HepG2 (cell line): ENCODE data around the gene ERV3-1. TPM values are rescaled to one million over a fixed set of nuclear protein-coding genes. Genes with fewer than 3 reads are reported as not detected.

Experiments used
- ATAC-seq: fragments of 200-7000 bp; cut with Tn5 transposase; 3 replicates; pipeline ENCODE4 v1.9.1; 2020; ENCODE audit warnings: mild to moderate bottlenecking, moderate library complexity
- BruUV-seq: library from RNA; stranded (reverse); fragments of 400-500 nt; replicated peaks from 2 replicates; lab custom pipeline; 2021; lab: Mats Ljungman, UMichigan
- CTCF ChIA-PET: fragments of 300-600 bp; formaldehyde crosslinking; extraction: SDS; loops from one replicate; lab custom pipeline; 2021; ENCODE audit warnings: low total read pairs, inconsistent platforms, low intra/inter-chr PET ratio; lab: Yijun Ruan, JAX
- POLR2A ChIA-PET: fragments of 350-600 bp; sonication (Branson Sonifier 250); formaldehyde crosslinking; loops from one replicate; lab custom pipeline; 2020; ENCODE audit warnings: antibody characterized with exemption, inconsistent platforms; lab: Yijun Ruan, JAX
- DNase-seq: peaks from one replicate; pipeline ENCODE4 v3.0.0-alpha.2; 2015; ENCODE audit warnings: low spot score
- FAIRE-seq: peaks from 3 replicates; lab custom pipeline; 2011; peaks lifted over from hg19 to GRCh38; lab: Jason Lieb, UNC
- H2AFZ ChIP-seq: one replicate; pipeline ENCODE4 v1.6.1; 2011; ENCODE audit warnings: low read length, inconsistent platforms
- H3K27ac ChIP-seq: fragments of 300-600 bp; 3 replicates; pipeline ENCODE4 v1.8.0; 2011; ENCODE audit warnings: mixed run types, mild to moderate bottlenecking, mixed read lengths, low read length, inconsistent platforms; ENCODE audit not compliant: insufficient read depth; ENCODE audit errors: extremely low read length
- H3K27me3 ChIP-seq, 2 experiments: fragments of 200-600 bp in 1 of 2; 2 replicates in 1 of 2; 3 replicates in 1 of 2; pipeline versions ENCODE4 v1.6.0 to v1.8.0; 2011; ENCODE audit warnings: low read length in 2 of 2, mild to moderate bottlenecking in 2 of 2, moderate library complexity in 2 of 2, inconsistent platforms in 1 of 2; ENCODE audit not compliant: insufficient read depth in 2 of 2, control insufficient read depth in 1 of 2
- H3K36me3 ChIP-seq, 2 experiments: fragments of 200-600 bp in 1 of 2; replicated peaks in 1 of 2; 2 replicates in 1 of 2; 3 replicates in 1 of 2; pipeline versions ENCODE4 v1.5.1 to v1.8.0; 2011; ENCODE audit warnings: low read length in 2 of 2, inconsistent platforms in 1 of 2; ENCODE audit not compliant: insufficient read depth in 2 of 2, control insufficient read depth in 1 of 2
- H3K4me1 ChIP-seq: 2 replicates; pipeline ENCODE4 v1.5.1; 2012; ENCODE audit warnings: low read length, inconsistent platforms; ENCODE audit not compliant: insufficient read depth
- H3K4me2 ChIP-seq: 2 replicates; pipeline ENCODE4 v1.6.0; 2011; ENCODE audit warnings: low read depth, low read length, inconsistent platforms
- H3K4me3 ChIP-seq, 3 experiments: fragments of 200-600 bp in 1 of 3; sonication (generic), shearing (Covaris generic) in 1 of 3; replicated peaks in 1 of 3; 2 replicates each; pipeline ENCODE4 v1.5.1; 2011 to 2016; ENCODE audit warnings: low read length in 3 of 3, inconsistent platforms in 2 of 3, low read depth in 2 of 3, mild to moderate bottlenecking in 2 of 3, control low read depth in 1 of 3, mixed read lengths in 1 of 3; ENCODE audit not compliant: insufficient read depth in 1 of 3
- H3K79me2 ChIP-seq: one replicate; pipeline ENCODE4 v1.6.1; 2011; ENCODE audit warnings: low read length, inconsistent platforms; ENCODE audit not compliant: insufficient read depth
- H3K9ac ChIP-seq: 2 replicates; pipeline ENCODE4 v1.6.0; 2011; ENCODE audit warnings: mild to moderate bottlenecking, low read depth, low read length, inconsistent platforms; ENCODE audit not compliant: insufficient read depth
- H3K9me3 ChIP-seq: 2 replicates; pipeline ENCODE4 v1.5.1; 2012; ENCODE audit warnings: mild to moderate bottlenecking, low read length
- H4K20me1 ChIP-seq: 2 replicates; pipeline ENCODE4 v1.6.0; 2011; ENCODE audit warnings: inconsistent platforms, mild to moderate bottlenecking, low read length, moderate library complexity; ENCODE audit not compliant: insufficient read depth
- ASH2L ChIP-seq: fragments of 300-600, 200-600 bp; sonication (generic); IDR thresholded peaks from 2 replicates; pipeline ENCODE4 v1.7.0; 2017; ENCODE audit warnings: low read depth, mild to moderate bottlenecking, moderate library complexity, mixed read lengths, low read length; ENCODE audit not compliant: insufficient read length
- BORCS8-MEF2B ChIP-seq: sonication (generic); formaldehyde crosslinking; IDR thresholded peaks from 2 replicates; pipeline ENCODE4 v1.8.0; 2022; ENCODE audit warnings: mild to moderate bottlenecking, missing genetic modification reagents
- CENPBD1 ChIP-seq: sonication (generic); formaldehyde crosslinking; IDR thresholded peaks from 2 replicates; pipeline ENCODE4 v1.8.0; 2022; ENCODE audit warnings: missing genetic modification reagents, low read depth, mild to moderate bottlenecking, borderline replicate concordance
- GATAD2A ChIP-seq: IDR thresholded peaks from 2 replicates; pipeline ENCODE4 v1.6.1; 2016
- LRRFIP1 ChIP-seq: sonication (generic); formaldehyde crosslinking; conservative IDR thresholded peaks from 2 replicates; pipeline ENCODE4 v1.4.0; 2020; ENCODE audit warnings: missing genetic modification reagents
- TAF1 ChIP-seq: sonication (generic); formaldehyde crosslinking; IDR thresholded peaks from 2 replicates; pipeline ENCODE4 v1.4.0; 2020; ENCODE audit warnings: missing genetic modification reagents
- ZBED4 ChIP-seq: sonication (generic); formaldehyde crosslinking; IDR thresholded peaks from 2 replicates; pipeline ENCODE4 v1.4.0; 2020; ENCODE audit warnings: missing genetic modification reagents, borderline replicate concordance
- ZBTB33 ChIP-seq: sonication (generic); formaldehyde crosslinking; IDR thresholded peaks from 2 replicates; pipeline ENCODE4 v1.4.0; 2020; ENCODE audit warnings: missing genetic modification reagents
- ZNF256 ChIP-seq: sonication (generic); formaldehyde crosslinking; conservative IDR thresholded peaks from 2 replicates; pipeline ENCODE4 v1.4.0; 2020; ENCODE audit warnings: missing genetic modification reagents
- ZNF33B ChIP-seq: sonication (generic); formaldehyde crosslinking; IDR thresholded peaks from 2 replicates; pipeline ENCODE4 v1.5.1; 2020; ENCODE audit warnings: mild to moderate bottlenecking, missing genetic modification reagents
- ZNF530 ChIP-seq: sonication (generic); formaldehyde crosslinking; IDR thresholded peaks from 2 replicates; pipeline ENCODE4 v1.5.0; 2020; ENCODE audit warnings: low read depth, mild to moderate bottlenecking, missing genetic modification reagents
- ZNF761 ChIP-seq: sonication (generic); formaldehyde crosslinking; conservative IDR thresholded peaks from 2 replicates; pipeline ENCODE4 v1.4.0; 2020; ENCODE audit warnings: mild to moderate bottlenecking, missing genetic modification reagents
- ZSCAN9 ChIP-seq: IDR thresholded peaks from 2 replicates; pipeline ENCODE4 v1.6.1; 2016; ENCODE audit warnings: borderline replicate concordance
- WGBS: methylation state at CpG from one replicate; pipeline ENCODE4 v1.1.6; 2017; ENCODE audit warnings: low lambda C conversion rate; 5-methylcytosine and 5-hydroxymethylcytosine counted together
- in situ Hi-C: cut with HindIII; loops from 2 replicates; pipeline ENCODE4 v1.10.0; 2017; ENCODE audit warnings: low pct_unique_long_range_greater_than_20kb; ENCODE audit not compliant: extremely low pct_ligation_motif_present
- intact Hi-C: fragments of 100-400 bp; cut with micrococcal nuclease; formaldehyde crosslinking; loops from one replicate; pipeline ENCODE4 v1.10.0; 2022; ENCODE audit not compliant: unreplicated experiment
- polyA plus RNA-seq, 8 experiments: library from polyadenylated mRNA; depleted of rRNA in 3 of 8; stranded (reverse) in 7 of 8; unstranded in 1 of 8; fragments of >200 nt; fragmentation: Illumina TruSeq in 4 of 8; extraction: Trizol in 4 of 8; gene quantifications; 2 replicates each; pipeline versions ENCODE4 v1.2.1 to v1.2.3, GENCODE V29; 2011 to 2016; ENCODE audit warnings: low read depth in 4 of 8, missing spikeins in 1 of 8, mixed read lengths in 1 of 8; ENCODE audit not compliant: insufficient read depth in 1 of 8
- total RNA-seq, 5 experiments: library from RNA; depleted of rRNA; stranded (reverse); fragments of >200 nt; fragmentation: Illumina TruSeq; extraction: Trizol; gene quantifications; 2 replicates each; pipeline ENCODE4 v1.2.3, GENCODE V29; 2016; ENCODE audit warnings: low read depth in 1 of 5

Gene ERV3-1
- total and polyA plus RNA-seq, 2 of the 13 experiments (the other 11 are each of a cell fraction or from before 2014, with no cell fraction given) = 20.4 to 86.3 TPM

- peaks cover 0 to 2% of the 10 kb centered on the region in 2 experiments; a peak in 1 of 5 replicates for H3K27me3 ChIP-seq
- POLR2A ChIA-PET = interaction anchor here (1.7 kb wide), 1 partner anchor 55 kb away, joined by 5 read pairs; the partner anchor contains the start of gene ERV3-1
- H2AFZ ChIP-seq = no peak overlapping the region
- peak; percentile 52 for DNase-seq
- in situ Hi-C loops = no loop called here
- intact Hi-C loops = loop anchor here (1.0 to 5.0 kb wide), 3 partner anchors 266 to 531 kb away; no protein-coding TSS in a partner anchor
- H3K4me3 ChIP-seq = no peak overlapping the region
- no peaks in the 10 kb centered on the region for H3K79me2 ChIP-seq
- BruUV-seq = no TSS peak
- no peak overlapping the region for H3K4me2 ChIP-seq
- FAIRE-seq = peak; percentile 81
- no peaks in the 10 kb centered on the region for H3K36me3 ChIP-seq
- H4K20me1 ChIP-seq = no peaks in the 10 kb centered on the region
- no peaks in the 10 kb centered on the region for H3K9me3 ChIP-seq
- H3K27ac ChIP-seq = no peak overlapping the region
- 0% methylated on average over 1 of the region's 1 CpG for WGBS
- H3K9ac ChIP-seq = no peak overlapping the region
- peaks cover 26% of the 10 kb centered on the region for H3K4me1 ChIP-seq
- ATAC-seq = 0 out of 3 replicates have a peak, but pooled peaks have one; percentile 9
- CTCF ChIA-PET = interaction anchor here (1.3 kb wide), 1 partner anchor 265 kb away, joined by 5 read pairs; no protein-coding TSS in a partner anchor
- TF ChIP-seq ZNF530 (CRISPR knock-in tag) (no peak), GATAD2A (peak; percentile 42; the same call in 1 of the 2 replicates), ZBED4 (CRISPR knock-in tag) (no peak), ZSCAN9 (CRISPR knock-in tag) (no peak), LRRFIP1 (CRISPR knock-in tag) (no peak), ASH2L (no peak), ZNF761 (CRISPR knock-in tag) (no peak), ZNF256 (CRISPR knock-in tag) (no peak), ZNF33B (no peak), TAF1 (CRISPR knock-in tag) (no peak), ZBTB33 (CRISPR knock-in tag) (no peak), CENPBD1 (CRISPR knock-in tag) (no peak), BORCS8-MEF2B (no peak)
These were observed 55.1 kb downstream of the ERV3-1 start for GRCh38 chr7:64951250-64951848.
